ENCODE results near the gene BTN1A1.

DNA sequence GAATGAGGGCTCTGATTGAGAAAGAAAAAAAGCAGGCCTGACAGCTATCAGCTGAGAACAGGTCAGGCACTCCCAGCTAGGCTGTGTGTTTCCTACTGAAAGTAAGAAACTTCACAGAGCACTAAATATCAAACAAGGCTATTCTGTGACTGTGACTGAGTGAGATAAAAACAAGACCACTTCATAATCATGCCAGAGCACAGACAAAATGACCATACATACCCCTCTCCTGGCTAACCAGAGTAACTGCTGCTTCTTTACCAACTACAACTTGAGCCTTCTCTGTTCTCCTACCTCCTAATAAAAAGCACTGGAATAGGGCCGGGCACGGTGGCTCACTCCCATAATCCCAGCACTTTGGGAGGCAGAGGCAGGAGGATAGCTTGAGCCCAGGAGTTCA lies 6.8 kb upstream of the BTN1A1 start:
- TF ChIP-seq, protein P1, sequence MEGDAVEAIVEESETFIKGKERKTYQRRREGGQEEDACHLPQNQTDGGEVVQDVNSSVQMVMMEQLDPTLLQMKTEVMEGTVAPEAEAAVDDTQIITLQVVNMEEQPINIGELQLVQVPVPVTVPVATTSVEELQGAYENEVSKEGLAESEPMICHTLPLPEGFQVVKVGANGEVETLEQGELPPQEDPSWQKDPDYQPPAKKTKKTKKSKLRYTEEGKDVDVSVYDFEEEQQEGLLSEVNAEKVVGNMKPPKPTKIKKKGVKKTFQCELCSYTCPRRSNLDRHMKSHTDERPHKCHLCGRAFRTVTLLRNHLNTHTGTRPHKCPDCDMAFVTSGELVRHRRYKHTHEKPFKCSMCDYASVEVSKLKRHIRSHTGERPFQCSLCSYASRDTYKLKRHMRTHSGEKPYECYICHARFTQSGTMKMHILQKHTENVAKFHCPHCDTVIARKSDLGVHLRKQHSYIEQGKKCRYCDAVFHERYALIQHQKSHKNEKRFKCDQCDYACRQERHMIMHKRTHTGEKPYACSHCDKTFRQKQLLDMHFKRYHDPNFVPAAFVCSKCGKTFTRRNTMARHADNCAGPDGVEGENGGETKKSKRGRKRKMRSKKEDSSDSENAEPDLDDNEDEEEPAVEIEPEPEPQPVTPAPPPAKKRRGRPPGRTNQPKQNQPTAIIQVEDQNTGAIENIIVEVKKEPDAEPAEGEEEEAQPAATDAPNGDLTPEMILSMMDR (IDR thresholded peaks at IDR 0.05; ENCODE audit: insufficient read depth, low read depth, low read length): no peak
- no peak for TF ChIP-seq EZH2 (IDR thresholded peaks at IDR 0.05; ENCODE audit: insufficient read depth, low read length)

Measured in astrocyte (in vitro differentiated cells and primary cell).